Effector CD4-positive, alpha-beta T cell (primary cell): ENCODE data around the gene TLCD2.
"Not testable (repeated sequence)": the region's sequence is repeated elsewhere in the genome, so short reads cannot be mapped to it uniquely, and the experiment has no call there.

Experiments
- DNase-seq: peaks from one replicate; pipeline ENCODE4 v3.0.0-alpha.2; 2020

TLCD2 gene

DNA sequence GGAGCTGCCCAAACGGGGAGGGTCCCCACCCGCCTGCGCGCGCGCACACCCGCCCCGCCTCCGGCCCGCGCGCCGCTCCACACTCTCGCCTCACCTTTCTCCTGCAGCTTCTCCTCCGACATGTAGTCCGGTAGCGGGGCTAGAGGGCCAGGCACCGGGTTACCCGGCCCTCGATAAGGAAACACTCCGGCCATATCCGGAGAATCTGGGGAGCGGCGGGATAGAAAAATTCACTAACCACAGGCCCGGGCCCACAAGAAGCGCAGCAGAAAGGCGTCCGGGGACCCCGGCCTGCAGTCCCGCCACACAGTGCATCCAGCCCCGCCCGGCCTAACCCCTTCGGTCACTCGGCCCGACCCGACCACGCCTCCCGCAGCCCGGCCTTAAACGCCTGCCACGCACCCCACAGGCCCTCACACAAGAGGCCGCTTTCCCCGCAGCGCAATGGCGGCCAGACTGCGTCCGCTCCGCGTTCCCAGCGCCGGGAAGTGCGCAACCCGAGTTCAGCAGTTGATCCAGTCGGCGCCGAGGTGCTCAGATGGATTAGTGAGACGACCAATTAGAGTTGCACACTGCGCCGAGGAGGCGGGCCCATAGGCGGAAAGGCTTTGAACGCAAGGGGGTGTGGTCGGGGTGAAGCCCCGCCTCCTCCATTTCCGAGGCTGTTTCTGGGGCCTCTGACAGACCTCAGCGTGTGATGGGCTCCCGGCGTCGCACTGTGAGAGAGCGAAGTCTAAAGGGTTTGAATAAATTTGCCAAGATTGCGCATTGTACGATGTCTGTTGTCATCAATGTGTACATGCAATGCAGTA is 25.6 kb downstream of the TLCD2 start, which contains the start of gene PRPF8:
TSS of gene PRPF8 (minus strand) at position 490 of the 812 bp plus-strand sequence. CDS start at position 194, 296 bp downstream.
- DNase-seq: peak; percentile 96

DNA sequence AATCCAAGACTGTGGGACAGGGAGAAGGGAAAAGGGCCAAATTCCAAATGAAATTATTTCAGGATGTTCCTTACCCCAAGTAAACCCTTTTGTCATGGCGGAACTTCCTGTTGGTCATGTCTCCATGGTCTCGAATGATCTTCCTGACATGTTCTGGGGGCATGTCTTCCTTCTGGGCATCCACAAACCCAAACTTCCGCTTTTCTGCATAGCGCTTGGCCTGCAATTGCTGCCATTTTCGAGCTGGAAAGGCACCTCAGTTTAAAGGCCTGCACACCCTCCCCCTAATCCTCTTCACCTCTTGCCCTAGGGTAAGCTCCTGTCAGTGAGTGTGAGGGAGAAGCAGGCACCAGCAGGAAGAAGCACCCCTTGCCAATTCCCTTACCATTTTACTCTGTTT is 26.7 kb downstream of the TLCD2 start:
- DNase-seq: no peak

DNA sequence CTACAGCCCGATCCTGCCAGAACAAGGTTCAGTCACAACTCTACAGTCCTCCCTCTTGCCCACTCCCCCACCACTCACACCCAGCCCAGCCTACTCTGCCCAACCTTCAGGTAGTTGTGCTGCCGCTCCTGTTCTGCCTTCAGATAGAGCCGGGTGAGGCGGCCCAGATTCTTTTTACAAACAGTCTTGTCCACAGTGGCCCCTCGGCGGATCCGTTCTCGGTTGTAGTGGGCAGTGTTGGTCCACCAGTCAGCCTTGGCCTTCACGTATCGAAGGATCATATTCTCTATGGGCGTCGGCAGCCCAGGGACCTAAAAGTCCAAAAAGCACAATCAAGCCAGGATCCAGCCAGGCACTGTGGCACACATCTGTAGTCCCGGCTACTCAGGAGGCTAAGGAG is 33.8 kb downstream of the TLCD2 start:
- DNase-seq: no peak

DNA sequence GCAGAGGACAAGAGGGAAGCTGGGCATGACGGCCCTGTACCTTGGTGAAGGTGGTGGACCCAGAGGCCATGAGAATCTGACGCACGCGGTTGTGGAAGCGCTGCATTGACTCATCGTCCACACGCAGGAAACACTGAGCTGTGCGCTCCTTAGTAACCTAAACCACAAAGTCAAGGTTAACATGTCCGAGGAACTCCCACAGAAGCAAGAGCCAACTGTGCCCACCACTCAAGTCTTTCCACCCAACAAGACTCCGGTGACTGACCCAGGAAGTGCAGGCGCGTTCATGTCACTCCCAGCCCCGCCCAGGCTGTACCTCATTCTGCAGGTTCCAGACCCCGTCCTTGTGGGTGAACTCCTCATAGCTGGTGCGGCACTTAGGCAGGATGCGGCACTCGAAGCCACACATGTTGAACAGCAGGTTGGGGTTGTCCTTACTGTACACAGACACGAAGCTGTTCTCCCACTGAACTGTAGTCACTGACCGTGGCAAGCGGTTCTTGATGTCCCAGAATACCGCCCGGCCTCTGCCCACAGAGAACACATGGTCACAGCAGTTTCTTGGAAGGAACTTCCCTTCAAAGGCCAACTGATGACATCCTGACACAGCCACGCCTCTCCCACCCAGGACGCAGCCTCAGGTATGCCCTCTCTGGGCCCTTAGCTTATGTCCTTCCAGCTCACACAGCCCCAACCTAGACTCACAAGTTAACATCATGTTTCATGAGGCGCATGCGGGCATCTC is 37.0 kb downstream of the TLCD2 start:
- DNase-seq: peak; percentile 14

DNA sequence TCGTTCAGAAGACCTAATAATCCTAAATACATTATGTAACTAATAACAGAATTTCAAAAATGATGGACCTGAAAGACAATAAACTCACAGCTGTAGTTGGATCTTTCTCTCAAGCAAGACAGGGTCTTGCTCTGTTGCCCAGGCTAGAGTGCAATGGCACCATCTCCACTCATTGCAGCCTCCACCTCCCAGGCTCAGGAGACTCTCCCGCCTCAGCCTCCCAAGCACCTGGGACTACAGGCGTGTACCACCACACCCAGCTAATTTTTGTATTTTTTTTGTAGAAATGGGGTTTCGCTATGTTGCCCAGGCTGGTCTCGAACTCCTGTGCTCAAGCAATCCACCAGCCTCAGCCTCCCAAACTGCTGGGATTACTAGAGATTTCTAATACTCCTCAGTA is 46.2 kb downstream of the TLCD2 start:
- not testable (repeated sequence) for DNase-seq

DNA sequence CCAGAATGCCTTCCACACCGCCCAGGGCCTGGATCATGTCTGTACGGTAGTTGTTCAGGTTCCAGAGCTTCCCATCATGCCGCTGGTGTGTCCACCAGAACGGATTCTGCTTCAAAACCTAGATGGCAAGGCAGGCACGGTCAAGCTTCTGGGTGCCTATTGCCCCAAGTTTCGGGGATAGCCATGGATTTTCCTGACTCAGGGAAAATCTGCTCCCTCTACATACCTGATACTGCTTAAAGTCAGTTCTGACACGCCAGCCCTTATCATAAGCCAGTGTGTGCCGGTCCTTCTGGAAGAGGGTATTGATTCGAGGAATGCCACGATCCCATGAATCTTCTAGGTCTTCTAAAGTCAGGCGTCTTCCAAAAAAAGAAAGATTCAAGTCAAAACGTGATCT is 49.1 kb downstream of the TLCD2 start:
- DNase-seq: no peak

DNA sequence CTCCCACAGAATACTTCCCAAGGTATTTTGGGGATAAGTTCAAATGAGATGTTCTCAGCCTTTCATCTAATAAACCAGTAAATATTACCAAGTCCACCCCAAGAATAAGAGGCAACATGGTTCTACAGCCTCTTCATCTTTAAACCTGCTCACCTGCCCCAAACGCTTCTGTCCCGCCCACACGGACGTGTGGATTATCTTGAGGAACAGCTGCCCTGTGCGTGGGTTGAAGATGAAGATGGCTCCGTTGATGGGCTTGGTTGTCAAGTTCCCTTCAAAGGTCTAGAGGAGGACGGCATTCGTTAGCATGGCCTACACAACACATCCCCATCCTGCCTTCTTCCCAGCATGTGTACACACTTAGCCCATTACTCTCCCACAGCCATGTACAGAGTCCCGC is 52.1 kb downstream of the TLCD2 start:
- no peak for DNase-seq

DNA sequence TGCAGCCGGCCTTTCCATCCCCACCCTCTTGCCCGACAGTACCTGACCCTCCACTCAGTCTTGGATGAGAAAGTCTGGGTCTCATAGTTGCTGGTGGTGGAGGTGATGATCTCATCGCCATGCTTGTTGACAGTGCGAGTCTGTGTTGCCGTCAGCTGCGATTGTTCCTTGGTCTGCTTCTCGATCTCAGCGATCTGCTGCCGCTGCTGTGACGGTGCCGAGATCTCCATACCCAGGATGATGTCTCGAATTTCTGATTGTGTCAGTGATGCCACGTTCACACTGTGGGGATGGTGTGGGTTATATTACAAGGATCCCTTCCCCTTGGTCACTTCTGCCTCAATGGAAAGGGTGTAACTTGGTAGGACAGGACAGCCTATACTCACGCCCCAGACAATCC is 56.4 kb downstream of the TLCD2 start:
- no peak for DNase-seq

DNA sequence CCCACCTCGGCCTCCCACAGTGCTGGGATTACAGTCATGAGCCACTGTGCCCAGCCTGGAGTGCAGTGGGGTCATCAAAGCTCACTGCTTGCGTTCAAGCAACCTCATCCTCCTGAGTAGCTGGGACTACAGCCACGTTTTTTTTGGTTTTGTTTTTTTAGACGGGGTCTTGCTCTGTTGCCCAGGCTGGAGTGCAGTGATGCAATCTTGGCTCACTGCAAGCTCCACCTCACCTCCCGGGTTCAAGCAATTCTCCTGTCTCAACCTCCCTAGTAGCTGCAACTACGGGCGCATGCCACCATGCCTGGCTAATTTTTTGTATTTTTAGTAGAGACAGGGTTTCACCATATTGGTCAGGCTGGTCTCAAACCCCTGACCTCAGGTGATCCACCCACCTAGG is 57.4 kb downstream of the TLCD2 start:
- DNase-seq: not testable (repeated sequence)
